ENCODE data around the gene AXL.

AXL gene

GRCh38 chr19:41218615-41219507 lies at the start of gene AXL:
TSS of gene AXL (plus strand) at chr19:41219223. CDS start at chr19:41219393, 170 bp downstream.
- no peaks in the 10 kb centered on the region for H3K79me2 ChIP-seq (ENCODE audit: insufficient read depth, low read length)
- no peak within 1 kb of the TSS for H3K27ac ChIP-seq (ENCODE audit: low read depth, low read length, poor library complexity, severe bottlenecking)
- no peaks in the 10 kb centered on the region for H4K20me1 ChIP-seq (ENCODE audit: insufficient read depth, low read length)
- H3K9me2 ChIP-seq (ENCODE audit: low read depth, low read length), result no peaks in the 10 kb centered on the region
- no peak within 1 kb of the TSS for H3K4me3 ChIP-seq (ENCODE audit: low read depth, low read length, poor library complexity, severe bottlenecking)
- H2AFZ ChIP-seq (ENCODE audit: low read length), result no peak within 1 kb of the TSS
- no peaks in the 10 kb centered on the region for H3F3A ChIP-seq (ENCODE audit: insufficient read depth, low read length)
- no peak for TF ChIP-seq CTCF (IDR thresholded peaks at IDR 0.05; ENCODE audit: low read length)
- TF ChIP-seq EZH2 (IDR thresholded peaks at IDR 0.05; ENCODE audit: borderline replicate concordance, low read length), result no peak
- no peaks in the 10 kb centered on the region for H3K9me3 ChIP-seq (ENCODE audit: low read length)
- H3K4me2 ChIP-seq (ENCODE audit: low read length), result no peak within 1 kb of the TSS
- peaks cover 10% of the 10 kb centered on the region; the same call in 1 of the 2 replicates for H3K27me3 ChIP-seq (ENCODE audit: insufficient read depth, low read length)
- H3K36me3 ChIP-seq (ENCODE audit: insufficient read depth, low read length), result no peaks in the 10 kb centered on the region
- H3K4me1 ChIP-seq (ENCODE audit: insufficient read depth, low read length, severe bottlenecking), result no peaks in the 10 kb centered on the region
- H3K9ac ChIP-seq (ENCODE audit: low read length), result no peak within 1 kb of the TSS

- no peaks in the 10 kb centered on the region for H3K27me3 ChIP-seq (ENCODE audit: insufficient read depth, low read length)
- H3K27ac ChIP-seq (ENCODE audit: low read depth, low read length, poor library complexity, severe bottlenecking), result no peak overlapping the region
- H3K9ac ChIP-seq (ENCODE audit: low read length), result no peak overlapping the region
- no peaks in the 10 kb centered on the region for H3K79me2 ChIP-seq (ENCODE audit: insufficient read depth, low read length)
- no peaks in the 10 kb centered on the region for H3K4me1 ChIP-seq (ENCODE audit: insufficient read depth, low read length, severe bottlenecking)
- H3K36me3 ChIP-seq (ENCODE audit: insufficient read depth, low read length), result no peaks in the 10 kb centered on the region
- no peak for TF ChIP-seq CTCF (IDR thresholded peaks at IDR 0.05; ENCODE audit: low read length)
- no peak for TF ChIP-seq EZH2 (IDR thresholded peaks at IDR 0.05; ENCODE audit: borderline replicate concordance, low read length)
- H3K9me3 ChIP-seq (ENCODE audit: low read length), result no peaks in the 10 kb centered on the region
- H4K20me1 ChIP-seq (ENCODE audit: insufficient read depth, low read length), result no peaks in the 10 kb centered on the region
- no peaks in the 10 kb centered on the region for H3K9me2 ChIP-seq (ENCODE audit: low read depth, low read length)
- H3F3A ChIP-seq (ENCODE audit: insufficient read depth, low read length), result no peaks in the 10 kb centered on the region
- no peak overlapping the region for H3K4me3 ChIP-seq (ENCODE audit: low read depth, low read length, poor library complexity, severe bottlenecking)
- no peak overlapping the region for H2AFZ ChIP-seq (ENCODE audit: low read length)
- no peak overlapping the region for H3K4me2 ChIP-seq (ENCODE audit: low read length)
Measured at GRCh38 chr19:41172297-41173164, 46.5 kb upstream of the AXL start.

GRCh38 chr19:41174297-41174928 lies 44.6 kb upstream of the AXL start:
- no peak overlapping the region for H3K4me2 ChIP-seq (ENCODE audit: low read length)

More at GRCh38 chr19:41174297-41174928, 44.6 kb upstream of the AXL start:
- Histone ChIP-seq H3K4me3 (ENCODE audit: low read depth, low read length, poor library complexity, severe bottlenecking) (no peak overlapping the region), H3K79me2 (ENCODE audit: insufficient read depth, low read length) (no peaks in the 10 kb centered on the region), H2AFZ (ENCODE audit: low read length) (no peak overlapping the region), H3K27me3 (ENCODE audit: insufficient read depth, low read length) (no peaks in the 10 kb centered on the region), H3K9me3 (ENCODE audit: low read length) (no peaks in the 10 kb centered on the region), H3K9ac (ENCODE audit: low read length) (no peak overlapping the region), H3K36me3 (ENCODE audit: insufficient read depth, low read length) (no peaks in the 10 kb centered on the region), H4K20me1 (ENCODE audit: insufficient read depth, low read length) (no peaks in the 10 kb centered on the region), H3K4me1 (ENCODE audit: insufficient read depth, low read length, severe bottlenecking) (no peaks in the 10 kb centered on the region), H3K27ac (ENCODE audit: low read depth, low read length, poor library complexity, severe bottlenecking) (no peak overlapping the region), H3K9me2 (ENCODE audit: low read depth, low read length) (no peaks in the 10 kb centered on the region), H3F3A (ENCODE audit: insufficient read depth, low read length) (no peaks in the 10 kb centered on the region)
- TF ChIP-seq EZH2 (IDR thresholded peaks at IDR 0.05; ENCODE audit: borderline replicate concordance, low read length) (no peak), CTCF (IDR thresholded peaks at IDR 0.05; ENCODE audit: low read length) (no peak)

Data from OCI-LY1 (cell line).